ENCODE results near the gene SPAM1.
"Not testable (repeated sequence)": the region's sequence is repeated elsewhere in the genome, so short reads cannot be mapped to it uniquely, and the experiment has no call there.

SPAM1 gene

GRCh38 chr7:123924941-123925340 is at the start of gene SPAM1:
SPAM1 (plus strand) TSS chr7:123925241; CDS start chr7:123953571, 28,330 bp downstream.
- no peak for TF ChIP-seq CTCF (conservative IDR thresholded peaks at IDR 0.05)
- no peak within 1 kb of the TSS for H3K27ac ChIP-seq

DNA sequence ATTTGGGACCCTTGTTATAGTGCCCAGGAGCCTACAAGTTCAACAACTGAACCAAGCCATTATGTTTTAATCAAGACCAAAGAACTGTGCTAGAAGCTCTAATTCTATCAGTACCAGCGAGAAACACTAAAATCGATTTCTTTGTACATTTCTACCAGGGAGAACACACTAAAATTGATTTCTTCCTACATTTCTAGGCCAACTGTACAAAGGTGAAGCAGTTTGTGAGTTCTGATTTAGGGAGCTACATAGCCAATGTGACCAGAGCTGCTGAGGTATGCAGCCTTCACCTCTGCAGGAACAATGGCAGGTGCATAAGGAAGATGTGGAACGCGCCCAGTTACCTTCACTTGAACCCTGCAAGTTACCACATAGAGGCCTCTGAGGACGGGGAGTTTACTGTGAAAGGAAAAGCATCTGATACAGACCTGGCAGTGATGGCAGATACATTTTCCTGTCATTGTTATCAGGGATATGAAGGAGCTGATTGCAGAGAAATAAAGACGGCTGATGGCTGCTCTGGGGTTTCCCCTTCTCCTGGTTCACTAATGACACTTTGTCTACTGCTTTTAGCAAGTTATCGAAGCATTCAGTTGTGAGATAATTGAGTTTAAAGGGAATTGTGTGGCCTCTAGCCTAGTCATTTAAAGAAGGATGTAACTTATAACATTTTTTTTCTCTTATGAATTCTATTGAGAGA is 48.3 kb upstream of the SPAM1 start:
- H3K27ac ChIP-seq: no peak overlapping the region
- TF ChIP-seq CTCF (conservative IDR thresholded peaks at IDR 0.05): no peak

- H3K27ac ChIP-seq: no peak overlapping the region
- TF ChIP-seq CTCF (conservative IDR thresholded peaks at IDR 0.05): no peak
Measured at GRCh38 chr7:123879628-123880027, 45.4 kb upstream of the SPAM1 start.

DNA sequence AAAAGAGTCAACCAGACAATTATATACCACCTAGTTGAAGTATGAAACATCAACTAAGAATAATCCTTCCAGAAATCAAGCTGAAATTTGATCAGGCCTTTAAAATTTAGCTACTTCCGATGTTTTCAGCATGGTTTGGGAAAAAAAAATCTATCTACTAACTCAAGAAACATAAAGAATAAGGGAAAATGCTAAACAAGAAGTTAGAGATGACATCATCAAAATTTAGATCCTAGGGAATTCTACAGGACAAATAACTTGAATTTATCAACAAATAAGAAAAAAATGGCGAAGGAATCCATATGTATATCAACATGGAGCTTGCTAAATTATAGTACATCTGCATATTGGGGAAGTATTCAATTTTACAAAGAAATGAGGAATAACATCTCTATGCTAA is 43.7 kb upstream of the SPAM1 start:
- no peak overlapping the region for H3K27ac ChIP-seq
- TF ChIP-seq CTCF (conservative IDR thresholded peaks at IDR 0.05): no peak

GRCh38 chr7:123883154-123883553 is 41.9 kb upstream of the SPAM1 start:
- no peak overlapping the region for H3K27ac ChIP-seq
- no peak for TF ChIP-seq CTCF (conservative IDR thresholded peaks at IDR 0.05)

DNA sequence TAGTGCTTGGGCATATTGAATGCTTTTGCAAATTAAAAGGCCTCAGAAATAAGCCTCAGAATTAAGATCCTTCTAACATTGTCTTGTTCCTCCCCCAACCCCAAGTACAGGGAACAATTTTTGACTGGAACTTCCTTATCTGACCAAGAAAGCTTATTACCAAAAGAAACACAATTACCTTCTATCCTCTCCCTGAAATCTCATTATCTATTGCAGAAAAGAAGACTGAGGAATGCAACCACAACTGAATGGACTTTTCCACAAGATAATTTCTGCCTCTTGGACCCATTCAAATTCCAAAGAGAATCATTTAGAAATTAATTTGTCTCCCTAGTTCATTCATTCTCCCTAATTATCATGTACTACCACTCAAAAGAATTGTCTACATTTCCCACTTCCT is 36.8 kb upstream of the SPAM1 start:
- TF ChIP-seq CTCF (conservative IDR thresholded peaks at IDR 0.05): no peak
- H3K27ac ChIP-seq: no peak overlapping the region

DNA sequence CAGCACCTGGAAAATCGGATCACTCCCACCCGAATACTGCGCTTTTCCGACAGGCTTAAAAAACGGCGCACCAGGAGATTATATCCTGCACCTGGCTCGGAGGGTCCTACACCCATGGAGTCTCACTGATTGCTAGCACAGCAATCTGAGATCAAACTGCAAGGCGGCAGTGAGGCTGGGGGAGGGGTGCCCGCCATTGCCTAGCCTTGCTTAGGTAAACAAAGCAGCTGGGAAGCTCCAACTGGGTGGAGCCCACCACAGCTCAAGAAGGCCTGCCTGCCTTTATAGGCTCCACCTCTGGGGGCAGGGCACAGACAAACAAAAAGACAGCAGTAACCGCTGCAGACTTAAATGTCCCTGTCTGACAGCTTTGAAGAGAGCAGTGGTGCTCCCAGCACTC is 30.3 kb upstream of the SPAM1 start:
- not testable (repeated sequence) for H3K27ac ChIP-seq

- H3K27ac ChIP-seq: peak overlapping the region; percentile 36
- no peak for TF ChIP-seq CTCF (conservative IDR thresholded peaks at IDR 0.05)
Measured at GRCh38 chr7:123901101-123901500, 23.9 kb upstream of the SPAM1 start.
